ENCODE data around the gene AHSP. TPM values are rescaled to one million over a fixed set of nuclear protein-coding genes. Genes with fewer than 3 reads are reported as not detected.
A peak's percentile ranks its signal among the peaks of the same experiment; 100 is the strongest.

The AHSP gene
- total RNA-seq, 4 donors from 2014 or later: not detected

- Histone ChIP-seq H3K27me3 (no peaks in the 10 kb centered on the region), H3K4me3 (peak overlapping the region; percentile 32 to 81 (median 60)), H3K9me3 (no peaks in the 10 kb centered on the region), H3K4me1 (peaks cover 0 to 26% (median 16%) of the 10 kb centered on the region in 4 donors), H3K27ac (no peak overlapping the region), H3K36me3 (peaks cover 0 to 40% (median 4%) of the 10 kb centered on the region in 3 donors)
- TF ChIP-seq POLR2A (IDR thresholded peaks at IDR 0.05): no peak
- no peak for TF ChIP-seq EP300 (IDR thresholded peaks at IDR 0.05)
- no peak for TF ChIP-seq CTCF (IDR thresholded peaks at IDR 0.05)
- 57 to 67% methylated on average over 32 to 48 of the region's 77 CpGs for WGBS, 2 donors
- no peak for DNase-seq (ENCODE audit: low spot score in 2 of 2)
Measured at GRCh38 chr16:31488468-31489297, 39.0 kb upstream of the AHSP start.

GRCh38 chr16:31489298-31489564 lies 38.5 kb upstream of the AHSP start:
- DNase-seq (ENCODE audit: low spot score in 2 of 2): no peak
- Histone ChIP-seq H3K4me3 (no peak overlapping the region), H3K36me3 (peaks cover 0 to 46% (median 4%) of the 10 kb centered on the region in 3 donors), H3K27ac (no peak overlapping the region), H3K27me3 (no peaks in the 10 kb centered on the region), H3K9me3 (no peaks in the 10 kb centered on the region), H3K4me1 (peaks cover 0 to 26% (median 16%) of the 10 kb centered on the region in 4 donors)
- WGBS, 2 donors: 85 to 89% methylated on average over 7 of the region's 7 CpGs
- TF ChIP-seq POLR2A (IDR thresholded peaks at IDR 0.05) (no peak), CTCF (IDR thresholded peaks at IDR 0.05) (no peak), EP300 (IDR thresholded peaks at IDR 0.05) (no peak)

- WGBS, 2 donors: 83 to 86% methylated on average over 14 to 20 of the region's 22 CpGs
- DNase-seq (ENCODE audit: low spot score in 2 of 2): no peak
- Histone ChIP-seq H3K36me3 (peaks cover 0 to 52% (median 4%) of the 10 kb centered on the region in 3 donors), H3K4me1 (peaks cover 0 to 21% (median 16%) of the 10 kb centered on the region in 4 donors), H3K9me3 (no peaks in the 10 kb centered on the region), H3K4me3 (no peak overlapping the region), H3K27me3 (no peaks in the 10 kb centered on the region), H3K27ac (no peak overlapping the region)
- TF ChIP-seq EP300 (IDR thresholded peaks at IDR 0.05): no peak
- TF ChIP-seq CTCF (IDR thresholded peaks at IDR 0.05): no peak
- TF ChIP-seq POLR2A (IDR thresholded peaks at IDR 0.05): no peak
Measured at GRCh38 chr16:31489616-31490584, 37.8 kb upstream of the AHSP start.

- Histone ChIP-seq H3K4me3 (no peak overlapping the region), H3K36me3 (peaks cover 0 to 72% (median 11%) of the 10 kb centered on the region in 3 donors), H3K4me1 (peaks cover 0 to 21% (median 16%) of the 10 kb centered on the region in 4 donors), H3K27ac (no peak overlapping the region), H3K27me3 (no peaks in the 10 kb centered on the region), H3K9me3 (no peaks in the 10 kb centered on the region)
- no peak for DNase-seq (ENCODE audit: low spot score in 2 of 2)
- 93 to 95% methylated on average over 8 of the region's 8 CpGs for WGBS, 2 donors
- TF ChIP-seq POLR2A (IDR thresholded peaks at IDR 0.05) (no peak), CTCF (IDR thresholded peaks at IDR 0.05) (no peak), EP300 (IDR thresholded peaks at IDR 0.05) (no peak)
Measured at GRCh38 chr16:31491778-31492418, 35.8 kb upstream of the AHSP start.
